Caki2 (cell line): ENCODE data around the gene ADAMTS9. TPM values are rescaled to one million over a fixed set of nuclear protein-coding genes. Genes with fewer than 3 reads are reported as not detected.
A peak's percentile ranks its signal among the peaks of the same experiment; 100 is the strongest.

ENCODE experiments used
- DNase-seq: peaks from one replicate; pipeline ENCODE4 v3.0.0-alpha.2; 2015; ENCODE audit warnings: low read depth
- in situ Hi-C: cut with HindIII; loops from 2 replicates; pipeline ENCODE4 v1.10.0; 2016; ENCODE audit warnings: low sequenced_read_pairs, low pct_unique_long_range_greater_than_20kb, mixed read lengths
- total RNA-seq: library from RNA; depleted of rRNA; stranded (reverse); fragments of >200 nt; shearing (Covaris generic); gene quantifications from 2 replicates; pipeline ENCODE4 v1.2.3, GENCODE V29; 2014; ENCODE audit warnings: low replicate concordance

Gene ADAMTS9
- total RNA-seq, 1 experiment from 2014 or later = 9.1 TPM

DNA sequence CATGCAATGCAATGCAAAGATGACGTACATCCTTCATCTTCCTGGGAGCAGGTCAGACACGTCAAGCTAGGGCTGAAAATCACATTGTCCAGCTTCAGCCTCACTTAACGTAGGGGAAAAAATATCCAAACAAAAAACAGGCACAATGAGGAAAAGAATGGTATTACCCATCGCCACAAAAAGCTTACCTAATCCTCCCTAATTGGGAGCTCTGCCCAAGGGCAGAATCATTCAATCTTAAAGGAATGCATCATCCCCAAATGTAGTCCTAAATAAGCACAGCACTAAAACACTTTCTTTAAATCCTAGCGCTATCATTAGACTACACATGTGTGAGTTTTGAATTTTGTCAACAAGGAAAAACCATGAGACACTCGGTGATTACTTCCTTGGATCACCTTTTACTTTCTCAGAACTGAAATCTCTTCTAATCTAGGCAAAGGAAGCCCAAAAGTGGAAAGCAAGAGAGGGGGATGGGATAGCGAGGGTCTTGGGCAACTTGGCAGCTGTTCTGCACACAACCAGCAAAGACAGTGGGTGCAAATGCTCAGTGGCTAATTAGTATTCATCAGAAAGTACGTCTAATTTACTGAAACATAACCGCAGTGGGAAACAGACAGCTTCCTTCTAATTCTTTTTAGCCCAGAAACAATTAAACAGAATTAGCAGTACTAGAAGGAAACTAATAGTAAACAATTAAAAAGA is 87.4 kb downstream of the ADAMTS9 start:
- DNase-seq = no peak
- in situ Hi-C loops = no loop called here

DNA sequence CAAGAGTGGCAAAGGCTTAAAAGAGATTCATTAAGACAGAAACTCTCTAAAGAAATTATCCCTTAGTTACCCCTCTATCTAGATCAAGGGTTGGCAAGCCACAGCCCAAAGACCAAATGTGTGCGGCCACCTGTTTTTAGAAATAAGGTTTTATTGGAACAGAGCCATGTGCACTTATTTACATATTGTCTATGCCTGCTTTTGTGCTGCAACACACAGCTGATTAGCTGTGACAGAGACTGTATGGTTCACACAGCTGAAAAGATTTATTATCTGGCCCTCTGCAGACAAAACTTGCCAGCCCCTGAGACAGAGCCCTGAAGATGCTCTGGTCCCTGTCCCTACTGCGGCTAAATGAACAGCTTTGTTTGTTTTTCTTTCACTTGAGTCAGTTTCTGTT is 88.1 kb downstream of the ADAMTS9 start:
- in situ Hi-C loops = no loop called here
- DNase-seq = no peak

DNA sequence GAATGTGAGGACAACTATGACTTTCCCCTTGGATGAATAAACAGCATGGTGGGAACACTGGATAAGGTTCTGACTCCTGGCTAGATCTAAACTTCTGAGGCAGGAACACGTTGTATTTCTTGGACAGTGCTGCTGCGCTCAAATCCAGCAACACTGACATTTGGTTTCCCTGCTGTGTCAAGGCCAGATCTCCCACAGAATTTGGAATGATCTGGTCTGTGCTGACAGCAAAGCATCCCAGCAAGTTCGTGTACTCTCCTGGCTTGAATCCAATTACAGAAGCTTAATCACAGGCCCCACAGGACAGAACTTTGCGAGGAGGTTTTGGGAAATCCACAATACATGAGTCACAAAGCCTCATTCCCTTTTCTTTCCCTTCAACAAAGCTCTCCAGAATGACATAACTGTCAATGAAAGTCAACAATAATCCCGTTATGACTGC is 92.5 kb downstream of the ADAMTS9 start:
- no peak for DNase-seq
- in situ Hi-C loops = no loop called here

DNA sequence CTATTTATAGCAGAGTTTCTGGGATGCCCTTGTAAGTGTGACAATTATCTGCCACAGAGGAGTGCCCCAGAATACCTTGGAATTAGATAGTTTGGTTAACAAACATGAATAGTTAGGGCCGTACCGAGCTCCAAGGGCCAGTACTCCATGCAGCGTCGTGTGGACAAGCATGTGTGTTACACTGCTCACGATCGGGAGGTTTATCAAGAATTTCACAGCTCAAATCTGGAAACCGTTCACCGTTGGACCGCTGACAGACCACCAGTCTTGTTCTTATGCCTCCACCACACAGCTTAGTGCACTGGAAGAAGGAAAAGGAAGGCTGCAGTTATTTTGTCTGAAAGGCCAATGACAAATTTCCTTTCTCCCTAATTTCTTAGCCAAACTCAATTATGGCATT is 93.7 kb downstream of the ADAMTS9 start:
- in situ Hi-C loops = no loop called here
- no peak for DNase-seq

DNA sequence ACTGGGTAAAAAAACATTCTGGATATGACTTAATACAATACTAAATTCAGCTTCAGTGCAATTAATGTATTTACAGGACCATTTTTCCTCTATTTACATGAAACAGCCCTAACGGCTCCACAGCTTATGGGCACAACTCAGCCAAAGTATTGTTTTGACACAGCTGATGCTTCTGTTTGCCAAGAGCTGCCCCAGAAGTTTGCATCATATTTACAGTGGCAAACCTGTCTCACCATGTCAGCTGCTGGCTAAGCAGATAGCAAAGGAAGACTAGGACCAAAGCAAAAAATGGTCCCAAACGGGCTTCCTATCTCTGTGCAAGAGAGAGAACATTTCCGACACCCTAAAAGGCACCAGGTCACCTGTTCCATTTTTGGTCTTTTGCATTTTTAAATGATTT is 94.5 kb downstream of the ADAMTS9 start:
- in situ Hi-C loops = no loop called here
- DNase-seq = no peak

DNA sequence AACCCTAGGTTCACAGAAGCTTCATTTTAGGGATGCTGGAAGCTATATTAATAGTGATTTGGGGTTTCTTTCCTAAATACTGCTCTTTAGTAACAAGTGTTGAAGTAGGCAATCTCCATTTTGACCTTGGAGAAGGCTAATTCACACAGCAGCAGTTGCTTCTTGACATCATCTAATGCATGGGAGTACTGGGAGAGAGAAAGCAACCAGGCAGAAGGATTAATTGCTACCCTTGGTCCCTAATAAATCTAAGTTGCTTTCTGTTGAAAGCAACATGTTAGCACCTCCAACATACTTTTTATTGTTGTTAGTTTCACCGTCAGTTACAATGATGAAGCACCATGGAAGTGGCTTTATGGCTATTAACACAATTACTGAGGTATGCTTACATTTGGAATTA is 96.2 kb downstream of the ADAMTS9 start:
- in situ Hi-C loops = no loop called here
- DNase-seq = no peak

DNA sequence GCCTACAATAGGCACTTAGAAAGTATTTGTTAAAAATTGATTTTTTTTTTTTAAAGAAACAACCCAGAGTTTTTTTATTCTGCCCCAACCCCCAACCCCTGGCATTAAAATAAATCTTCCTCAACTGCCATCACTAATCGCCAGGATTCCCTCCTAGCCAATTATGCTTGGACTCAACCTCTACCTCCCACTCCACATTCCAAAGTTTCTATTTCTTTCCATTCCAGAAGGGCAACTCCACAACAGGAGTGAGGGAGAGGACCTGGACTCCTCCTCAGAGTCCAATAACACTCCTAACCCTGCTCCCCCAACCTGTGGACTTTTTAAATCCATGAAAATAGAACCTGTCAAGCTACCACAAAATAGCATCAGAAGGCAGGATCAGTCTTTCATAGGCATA is 99.4 kb downstream of the ADAMTS9 start:
- in situ Hi-C loops = no loop called here
- DNase-seq = no peak

DNA sequence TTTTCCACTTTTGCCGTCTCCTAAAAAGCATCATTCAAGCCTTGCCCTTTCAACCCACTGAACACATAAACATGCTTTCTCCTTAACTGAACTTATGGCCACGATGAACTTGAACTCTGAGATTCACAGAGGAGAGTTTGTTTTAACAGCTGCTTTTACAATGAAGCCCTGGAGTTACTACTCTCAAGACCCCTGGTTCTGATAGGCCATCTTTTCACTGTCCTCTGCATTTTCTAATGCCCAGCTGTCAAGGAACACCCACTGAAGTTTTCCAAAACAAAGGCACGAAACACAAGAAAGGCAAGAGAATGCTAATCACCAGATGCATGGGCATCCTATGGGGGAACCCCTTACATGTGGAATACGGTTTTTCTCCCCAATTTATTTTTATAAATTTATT is 100.8 kb downstream of the ADAMTS9 start:
- DNase-seq = no peak

DNA sequence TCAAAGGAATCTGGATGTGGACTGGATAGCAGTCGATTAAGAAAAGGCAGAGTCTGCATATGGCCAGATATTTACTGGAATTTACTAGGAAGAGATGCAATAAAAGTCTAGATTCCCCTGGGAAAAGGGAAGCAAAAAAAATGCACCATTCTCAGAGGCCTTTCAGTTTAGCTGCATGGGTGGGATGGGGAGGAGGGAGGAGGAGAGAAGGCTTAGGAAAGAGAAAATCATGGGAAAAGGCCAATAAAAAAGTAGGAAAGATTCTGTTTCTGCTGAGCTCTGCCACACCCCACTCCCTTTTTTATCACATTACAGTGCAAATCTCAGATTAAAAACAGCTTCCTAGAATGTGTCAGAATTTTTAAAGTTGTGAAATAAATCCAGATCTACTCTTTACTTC is 103.6 kb downstream of the ADAMTS9 start:
- DNase-seq = no peak
- in situ Hi-C loops = no loop called here

More for the DNA sequence above, 100.8 kb downstream of the ADAMTS9 start:
- in situ Hi-C loops = no loop called here

DNA sequence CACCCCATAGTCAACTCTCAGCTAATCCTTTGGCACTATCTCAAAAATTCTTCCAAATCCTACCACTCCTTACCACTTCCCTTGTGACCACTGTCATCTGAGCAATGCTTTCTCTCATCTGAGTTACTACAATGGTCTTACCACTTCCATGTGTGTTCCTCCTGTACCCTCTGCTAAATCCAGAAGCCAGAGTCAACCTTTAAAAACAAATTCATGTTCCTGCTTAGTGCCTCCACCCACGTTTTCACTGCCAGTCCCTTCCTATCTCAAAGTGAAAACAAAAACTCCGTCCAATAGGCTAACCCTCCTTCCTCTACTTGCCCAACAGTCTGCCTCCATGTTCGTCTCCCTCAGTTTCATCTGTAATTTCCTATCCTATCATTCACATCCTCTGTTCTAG is 109.0 kb downstream of the ADAMTS9 start:
- DNase-seq = no peak
- in situ Hi-C loops = no loop called here

DNA sequence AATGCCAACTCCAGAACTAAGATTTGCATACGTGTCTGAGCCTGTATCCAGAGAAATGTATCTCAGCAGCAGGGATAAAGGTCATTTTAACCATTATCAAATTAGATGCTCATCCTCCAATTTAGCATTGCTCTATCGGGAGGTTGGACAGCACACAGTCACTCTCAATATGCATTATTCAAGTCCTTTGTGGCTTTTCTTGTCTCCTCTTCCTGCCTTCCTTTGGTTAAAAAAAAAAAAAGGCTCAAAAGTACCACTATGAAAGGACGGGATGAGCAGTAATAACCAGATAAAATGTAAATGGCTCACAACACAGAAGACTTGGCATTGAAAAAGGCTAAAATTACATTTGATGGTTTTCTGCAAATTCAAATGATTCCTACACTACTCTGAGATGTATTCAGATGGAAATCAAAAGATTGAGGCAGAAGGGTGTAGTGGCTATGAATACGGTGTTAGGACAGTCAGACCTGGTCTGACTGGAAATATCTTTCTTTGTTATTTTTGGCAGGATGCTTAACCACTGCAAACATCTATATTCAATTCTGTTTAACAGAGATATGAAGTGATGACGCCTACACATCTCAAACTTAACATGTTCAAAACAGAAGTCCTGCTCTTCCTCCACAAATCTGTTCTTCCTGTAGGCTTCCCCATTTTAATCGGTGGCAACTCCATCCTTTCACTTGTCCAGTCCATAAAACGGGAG is 109.6 kb downstream of the ADAMTS9 start:
- no peak for DNase-seq
- in situ Hi-C loops = no loop called here

DNA sequence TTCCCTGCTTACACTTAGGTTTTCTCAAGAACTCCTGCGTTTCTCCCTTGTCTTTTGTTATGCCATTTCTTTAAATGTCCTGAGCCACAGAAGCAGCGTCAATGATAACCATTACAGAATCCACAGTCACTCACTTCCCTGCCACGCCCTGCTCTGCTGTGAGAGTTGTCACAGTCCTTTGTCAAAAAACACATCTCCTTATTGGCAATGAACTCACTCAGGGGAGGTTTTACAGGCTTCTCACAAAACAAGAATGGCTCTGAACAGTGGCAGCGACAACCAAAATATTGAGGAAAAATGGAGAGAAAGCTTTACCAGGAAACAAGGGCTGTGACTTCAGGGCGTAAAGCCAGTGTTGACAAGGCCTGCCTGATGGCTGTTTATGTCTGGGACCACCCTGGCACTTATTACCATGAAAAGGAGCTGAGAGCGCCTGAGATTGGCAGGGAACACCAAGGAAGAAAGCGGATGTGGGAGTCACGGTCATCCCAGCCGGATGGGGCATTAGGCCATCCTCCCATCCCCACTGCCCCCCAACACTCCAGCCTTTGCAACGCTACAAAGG is 111.5 kb downstream of the ADAMTS9 start:
- no peak for DNase-seq
- in situ Hi-C loops = no loop called here

DNA sequence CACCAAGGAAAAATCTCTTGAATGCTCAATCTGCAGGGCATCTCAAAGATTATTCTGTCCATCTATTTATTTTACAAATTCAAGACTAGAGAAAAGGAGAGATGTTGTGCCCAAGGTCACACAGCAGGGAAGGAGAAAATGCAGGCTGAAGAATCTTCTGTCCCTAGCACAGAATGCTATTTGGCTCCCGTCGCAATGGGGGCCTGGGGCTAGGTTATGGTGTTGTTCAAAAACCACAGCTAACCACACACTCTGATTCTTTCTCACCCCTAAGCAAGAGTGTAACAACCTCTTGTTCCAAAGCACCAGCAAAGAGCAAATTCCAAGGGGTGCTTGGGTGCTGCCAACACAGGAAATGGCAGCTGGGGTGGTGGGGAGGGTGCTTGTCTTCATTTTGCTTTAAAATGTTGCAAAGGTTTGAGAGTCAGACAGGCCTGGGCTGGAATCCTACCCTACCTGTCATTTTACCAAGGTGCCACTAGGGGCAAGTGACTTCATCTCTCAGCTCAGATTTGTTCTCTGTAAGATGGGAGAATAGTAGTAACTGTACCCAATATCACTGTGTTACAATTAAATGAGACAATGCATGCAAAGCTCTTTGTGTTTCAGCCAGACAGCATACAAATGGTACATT is 112.5 kb downstream of the ADAMTS9 start:
- peak; percentile 4 for DNase-seq
- in situ Hi-C loops = no loop called here

DNA sequence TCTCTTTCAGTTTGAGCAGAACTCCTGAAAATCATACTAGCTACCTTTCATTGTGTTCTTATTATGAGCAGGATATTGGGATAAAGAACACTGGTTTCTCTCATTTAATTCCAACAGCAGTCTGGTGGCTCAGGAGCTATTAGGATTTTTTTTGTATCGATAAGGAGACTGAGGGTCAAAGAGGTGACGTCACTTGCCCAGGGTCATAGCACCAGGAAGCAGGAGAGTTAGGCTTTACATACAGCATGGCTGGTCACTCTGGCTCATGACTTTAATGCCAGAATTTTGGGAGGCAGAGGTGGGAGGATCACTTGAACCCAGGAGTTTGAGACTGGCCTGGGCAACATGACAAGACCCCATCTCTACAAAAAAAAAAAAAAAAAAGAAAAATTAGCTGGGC is 113.6 kb downstream of the ADAMTS9 start:
- no peak for DNase-seq
- in situ Hi-C loops = no loop called here

DNA sequence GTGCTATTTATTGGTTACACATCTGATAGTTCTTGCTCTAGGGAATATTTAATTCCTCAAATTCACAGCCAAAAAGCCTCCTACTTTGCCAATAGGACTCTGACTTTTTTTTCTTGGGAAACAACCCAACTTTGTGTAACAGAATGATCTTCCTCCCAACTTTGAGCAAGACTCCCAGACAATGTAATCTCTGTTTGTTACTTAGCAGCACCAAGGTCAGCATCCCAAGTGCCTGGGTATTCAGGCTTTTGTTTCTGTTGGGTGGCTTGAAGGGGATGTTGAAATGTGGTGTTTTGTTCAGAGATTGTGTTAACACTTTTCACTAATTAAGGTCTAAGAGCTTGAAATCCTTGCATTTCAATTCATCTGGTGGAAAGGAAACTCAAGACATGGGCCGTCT is 115.8 kb downstream of the ADAMTS9 start:
- no peak for DNase-seq
- in situ Hi-C loops = no loop called here

DNA sequence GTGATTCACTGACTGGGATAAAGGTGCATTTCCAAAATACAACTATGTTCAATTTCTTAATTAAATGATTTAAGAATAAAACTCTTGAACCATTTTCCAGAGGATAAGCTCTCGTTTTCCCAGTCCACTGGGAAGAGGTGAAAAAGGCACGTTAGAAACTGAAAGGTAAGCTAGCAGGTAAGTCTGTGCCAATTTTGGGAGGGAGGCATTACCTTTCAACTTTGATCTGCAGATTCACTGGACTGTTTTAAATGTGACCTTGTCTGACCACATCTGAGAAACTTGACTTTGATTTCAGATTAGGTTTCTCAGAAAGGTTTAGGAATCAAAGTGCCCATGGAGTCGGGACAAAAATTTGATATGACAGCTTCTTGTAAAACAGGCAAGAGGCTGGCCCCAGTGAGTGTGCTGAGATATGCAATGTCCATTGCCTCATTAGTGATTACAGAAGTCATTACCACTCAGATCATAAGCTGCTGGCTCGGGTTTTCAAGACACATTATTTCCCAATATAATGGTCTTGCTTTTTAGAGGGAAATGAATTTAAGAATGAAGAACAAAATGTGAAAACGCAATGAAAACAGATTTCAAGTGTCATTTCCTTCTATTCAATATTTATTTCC is 118.8 kb downstream of the ADAMTS9 start:
- no peak for DNase-seq
- in situ Hi-C loops = no loop called here

DNA sequence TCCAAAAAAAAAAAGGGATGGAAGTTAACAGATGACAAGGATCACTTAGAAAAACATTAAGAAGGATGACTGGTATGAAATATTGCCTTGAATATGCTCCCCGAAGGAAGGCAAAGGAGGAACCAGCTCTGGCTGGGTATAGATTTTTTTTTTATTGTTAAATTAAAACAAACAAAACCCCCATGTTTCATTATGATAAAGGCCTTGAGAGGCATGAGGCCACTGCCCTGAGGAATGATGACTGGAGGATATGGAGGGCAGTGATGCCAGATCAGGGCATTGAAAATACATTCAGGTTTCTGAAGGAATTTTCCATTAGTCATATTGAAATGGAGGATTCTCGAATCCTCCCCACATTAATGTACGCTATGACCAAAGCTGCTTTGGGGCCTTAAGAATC is 120.9 kb downstream of the ADAMTS9 start:
- in situ Hi-C loops = no loop called here
- no peak for DNase-seq

DNA sequence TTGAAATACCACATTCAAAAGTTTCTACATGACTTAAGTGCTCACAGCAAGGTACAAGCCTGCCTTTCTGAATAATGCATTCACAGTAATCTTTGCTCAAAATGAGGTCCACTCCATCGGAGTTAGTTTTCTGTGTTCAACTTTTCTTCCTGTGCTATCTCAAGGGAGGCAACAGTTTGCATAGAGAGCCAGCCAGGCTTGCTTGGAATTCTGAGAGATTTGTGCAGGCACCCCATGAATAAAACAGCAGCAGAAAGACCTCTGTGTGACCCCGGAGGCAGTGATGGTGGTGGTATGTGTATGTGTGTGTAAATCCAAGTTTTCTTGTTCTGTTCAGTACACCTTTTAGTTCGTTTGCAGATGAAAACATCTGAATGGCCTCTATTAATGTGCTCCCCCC is 124.0 kb downstream of the ADAMTS9 start:
- in situ Hi-C loops = no loop called here
- DNase-seq = no peak

DNA sequence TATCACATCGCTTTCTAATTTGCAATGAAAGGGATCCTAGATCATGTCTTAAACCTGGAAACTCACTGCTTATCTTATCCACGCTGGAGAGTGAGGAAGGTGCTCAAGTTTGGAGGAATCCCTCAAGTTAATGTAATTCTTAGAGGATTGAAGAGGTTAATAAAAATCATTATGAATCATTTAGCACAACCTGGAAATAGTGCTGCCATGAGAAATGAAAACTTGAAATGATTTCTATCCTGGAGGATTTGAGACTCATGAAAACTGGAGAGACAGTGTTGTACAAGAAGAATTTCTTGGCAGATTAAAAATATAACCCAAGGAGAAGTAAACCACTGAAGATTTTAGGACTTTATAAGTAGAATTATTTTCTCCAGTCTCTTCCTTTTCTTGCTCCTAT is 125.9 kb downstream of the ADAMTS9 start:
- DNase-seq = no peak
- in situ Hi-C loops = no loop called here
